Stimulated activated CD4-positive, alpha-beta T cell treated with anti-CD3 and anti-CD28 coated beads, Interleukin-15, amount 100 ng/mL, for 24 hours (primary cell): ENCODE data around the gene LAD1.

Experiments
- DNase-seq: peaks from one replicate; pipeline ENCODE4 v3.0.0-alpha.2; 2020

The LAD1 gene

DNA sequence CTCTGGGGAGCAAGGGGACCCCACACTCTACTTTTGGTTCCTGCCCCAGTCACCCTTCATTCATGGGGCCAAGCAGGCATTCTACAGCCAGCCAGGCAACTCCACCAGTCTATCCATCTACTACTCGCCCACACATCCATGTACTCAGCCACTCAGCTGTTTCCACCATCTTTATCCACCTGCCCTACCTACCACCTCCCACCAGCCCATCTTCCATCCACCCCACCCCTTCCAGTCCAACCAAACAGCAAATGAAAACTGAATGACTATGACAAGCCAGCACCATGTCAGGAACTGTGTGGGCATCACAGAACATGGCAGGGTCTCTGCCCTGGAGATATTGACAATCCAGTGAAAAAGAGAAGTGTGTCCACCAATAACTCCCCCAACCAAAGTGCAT is 7.9 kb downstream of the LAD1 start:
- DNase-seq, result no peak

DNA sequence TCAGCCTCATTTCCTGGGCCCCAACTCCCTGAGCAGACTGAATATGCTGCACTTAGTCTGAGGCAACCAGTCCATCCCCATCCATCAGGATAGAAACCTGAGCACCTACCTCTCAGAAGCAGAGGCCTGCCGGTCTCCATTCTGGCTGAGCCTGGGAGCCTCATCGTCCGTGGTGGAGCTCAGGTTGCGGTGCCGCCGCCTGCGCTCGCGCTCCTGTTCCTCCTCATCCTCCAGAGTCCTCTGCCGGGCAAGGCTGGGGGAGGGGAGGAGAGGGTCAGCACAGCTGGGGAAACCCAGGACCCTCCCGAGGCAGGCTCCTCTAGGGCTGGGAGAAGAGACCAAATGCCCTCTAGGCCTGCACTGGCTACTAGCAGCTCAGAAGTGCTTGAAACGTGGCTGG is 10.1 kb downstream of the LAD1 start:
- DNase-seq, result no peak

DNA sequence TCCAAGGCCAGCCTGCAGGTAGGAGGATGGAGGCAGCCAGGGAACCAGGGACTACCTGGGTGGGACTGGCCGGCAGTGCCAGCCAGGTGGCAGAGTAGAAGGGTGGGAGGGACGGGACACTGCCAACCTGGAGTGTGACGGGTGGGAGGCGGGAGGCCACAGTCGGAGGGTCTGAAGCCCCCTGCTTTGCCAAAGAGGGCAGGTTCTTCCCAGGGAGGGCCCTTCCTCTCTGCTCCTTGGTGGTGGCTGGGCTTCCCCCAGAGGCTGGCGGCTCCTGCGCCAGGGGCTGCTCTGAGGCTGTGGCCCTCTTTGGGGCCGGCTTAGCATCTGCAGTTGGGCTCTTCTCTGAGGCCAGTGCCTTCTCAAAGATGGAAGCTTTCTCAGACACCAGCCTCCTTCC is 12.9 kb downstream of the LAD1 start:
- DNase-seq, result no peak

DNA sequence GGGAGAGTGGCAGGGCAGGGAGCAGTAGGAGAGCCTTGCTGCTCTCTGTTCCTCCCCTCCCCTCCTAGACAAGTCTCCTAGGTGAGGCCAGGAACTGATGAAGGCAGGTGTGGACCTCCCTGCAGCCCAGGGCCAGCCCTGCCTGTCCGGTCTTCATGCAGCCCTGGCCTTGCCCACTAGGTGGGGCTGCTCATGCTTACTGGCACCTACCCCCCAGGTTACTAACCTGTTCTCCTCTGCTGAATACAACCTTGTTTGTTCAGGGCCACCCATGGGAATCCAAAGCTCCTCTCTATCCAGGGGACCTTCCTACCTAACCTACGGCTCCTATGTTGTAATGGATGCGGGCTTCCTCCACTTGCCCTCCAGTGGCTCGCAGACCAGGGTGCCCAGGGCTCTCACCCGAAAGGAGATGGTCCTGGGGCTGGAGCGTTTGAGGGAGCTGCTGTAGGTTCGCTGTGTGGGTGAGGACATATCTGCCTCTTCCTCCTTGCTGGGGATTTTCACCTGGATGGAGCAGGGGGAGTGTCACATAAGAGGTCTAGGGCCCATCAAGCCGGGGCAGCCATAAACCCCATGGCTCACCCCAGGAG is 13.7 kb downstream of the LAD1 start:
- DNase-seq, result peak; percentile 68

DNA sequence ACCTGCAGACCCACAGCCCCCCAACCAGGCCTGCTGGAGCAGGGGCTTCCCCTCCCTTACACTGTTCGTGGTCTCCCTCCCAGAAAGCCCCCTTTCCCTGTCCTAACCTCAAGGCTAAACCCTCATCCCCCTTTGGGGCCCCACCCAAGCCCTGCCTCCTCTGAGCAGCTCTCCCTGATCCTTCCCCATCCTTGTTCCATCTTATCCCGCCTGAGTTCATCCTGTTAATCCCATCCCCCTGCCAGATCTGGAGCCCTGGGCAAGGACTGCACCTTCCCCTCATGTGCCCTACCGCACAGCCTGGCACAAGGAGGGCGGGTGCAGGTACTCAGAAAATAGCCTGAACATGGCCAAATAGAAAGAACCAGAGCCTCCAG is 14.7 kb downstream of the LAD1 start:
- no peak for DNase-seq

DNA sequence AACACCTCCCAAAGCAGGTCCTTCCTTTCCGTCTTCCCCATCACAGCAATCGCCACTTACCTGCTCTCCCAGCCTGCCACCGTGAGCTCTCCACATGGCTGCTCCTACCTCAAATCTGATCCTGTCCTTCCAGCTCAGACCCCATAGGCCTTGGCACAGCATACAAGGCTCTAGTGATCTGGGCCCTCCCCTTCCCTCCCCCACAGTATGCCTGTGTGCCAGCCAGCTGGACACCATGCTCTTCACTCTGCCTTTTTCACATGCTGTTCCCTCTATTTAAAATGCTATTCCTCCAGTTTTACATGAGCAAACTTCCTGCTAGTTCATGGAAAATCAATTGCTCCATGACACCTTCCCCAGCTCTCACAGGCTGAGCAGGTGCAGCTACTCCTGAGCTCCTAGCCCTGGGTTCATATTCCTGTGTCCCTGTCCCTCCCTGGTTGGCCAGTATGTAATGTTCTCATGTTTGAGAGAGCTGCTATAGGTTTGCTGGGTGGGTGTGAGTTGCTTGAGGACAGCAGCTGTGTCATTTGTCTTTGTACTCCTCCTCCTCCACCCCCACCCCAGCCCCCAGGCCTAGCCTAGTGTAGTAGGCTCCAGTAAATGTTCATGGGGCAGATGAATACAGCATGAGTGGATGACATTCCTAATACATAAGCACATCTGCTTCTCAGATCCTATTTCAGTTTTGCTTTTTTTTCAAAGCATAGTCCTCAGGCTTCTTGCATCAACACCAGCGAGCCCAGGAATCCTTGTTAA is 15.3 kb downstream of the LAD1 start:
- DNase-seq, result no peak

DNA sequence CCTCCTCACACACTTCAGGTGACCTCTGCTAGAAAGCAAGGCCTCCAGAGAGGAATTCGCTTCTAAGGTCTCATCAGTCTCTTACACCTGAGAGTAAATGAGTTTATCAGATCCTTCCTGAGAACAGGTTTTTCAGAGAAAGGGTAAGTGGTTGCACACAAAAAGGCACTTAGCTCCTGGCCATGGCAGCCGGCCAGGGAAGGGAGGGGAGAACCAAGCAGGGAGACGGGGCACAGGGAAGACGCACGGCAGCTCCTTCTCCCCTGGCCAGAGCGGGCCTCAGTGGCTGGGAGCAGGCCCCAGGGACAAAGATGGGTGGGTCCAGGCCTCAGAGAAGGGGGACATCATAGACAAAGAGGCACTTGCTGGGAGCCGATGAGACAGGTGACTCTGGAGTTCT is 18.0 kb downstream of the LAD1 start:
- DNase-seq, result no peak

DNA sequence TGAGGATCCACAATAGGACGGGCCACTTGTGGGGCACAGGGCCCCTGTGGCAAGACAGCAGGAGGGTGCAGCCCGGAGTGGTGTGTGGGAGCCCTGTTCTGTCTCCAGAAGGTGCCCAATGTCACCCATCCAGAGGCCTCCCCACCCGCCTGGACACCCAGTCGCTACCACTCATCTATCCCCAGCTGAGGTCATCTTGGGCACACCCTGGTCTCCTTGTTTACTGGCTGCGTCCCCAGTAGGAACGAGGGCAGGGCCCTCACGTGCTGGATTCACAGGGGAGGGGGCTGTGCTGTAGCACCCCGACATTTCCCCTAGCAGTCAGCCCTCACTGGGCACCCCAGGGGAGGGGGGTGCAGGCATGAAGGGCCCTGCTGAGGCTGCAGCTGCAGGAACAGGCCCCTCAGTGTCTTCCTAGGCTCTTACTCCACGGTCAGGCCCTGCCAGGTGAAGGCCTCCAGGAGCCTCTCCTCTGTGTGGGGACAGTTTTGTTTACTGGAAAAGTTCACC is 19.3 kb downstream of the LAD1 start:
- DNase-seq, result no peak

DNA sequence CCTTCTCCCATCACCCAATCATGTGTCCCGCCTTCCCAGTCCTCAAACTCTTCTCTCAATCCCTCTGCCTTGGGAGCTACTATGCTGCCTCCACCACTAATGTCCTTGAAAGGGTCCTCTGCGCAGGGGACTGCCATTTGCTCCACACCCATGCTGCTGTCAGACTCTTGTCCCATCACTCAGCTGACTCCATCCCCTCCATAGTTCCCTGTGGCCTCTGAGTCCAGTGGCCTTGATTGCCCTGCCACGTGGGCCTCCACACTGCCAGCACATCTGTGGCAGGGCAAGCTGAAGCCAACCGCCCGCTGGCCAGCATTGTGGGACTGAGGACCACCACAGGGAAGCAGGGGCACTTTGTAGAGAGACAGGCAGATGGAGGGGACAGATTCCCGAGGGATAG is 20.3 kb downstream of the LAD1 start:
- no peak for DNase-seq

DNA sequence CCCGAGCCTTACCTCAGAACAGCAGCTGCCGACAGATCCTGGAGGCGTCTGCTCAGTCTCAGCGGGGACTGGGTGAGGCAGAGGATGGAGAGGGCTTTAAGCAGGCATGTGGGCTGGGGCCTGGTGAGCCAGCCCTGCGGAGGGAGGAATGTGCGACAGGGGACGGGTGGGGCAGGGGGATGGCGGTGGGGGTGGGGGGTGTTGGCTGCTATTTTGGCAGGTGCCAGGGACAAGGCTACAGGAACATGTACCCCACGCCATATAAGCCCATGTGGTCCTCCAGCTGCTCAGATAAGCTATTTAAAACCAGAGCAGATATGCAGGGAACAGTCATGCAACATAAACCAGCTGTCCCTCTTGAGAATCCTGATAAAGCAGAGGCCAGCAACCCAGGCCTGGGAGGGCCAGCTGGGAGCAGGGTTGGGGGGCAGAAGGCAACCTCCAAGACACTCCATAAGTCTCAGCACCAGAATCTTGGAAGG is 21.5 kb downstream of the LAD1 start, which contains the start of gene TNNT2:
Gene TNNT2, minus strand, starts transcription at position 70 of the 482 bp plus-strand sequence. CDS start 4,426 bp downstream, outside the sequence.
- DNase-seq, result no peak

DNA sequence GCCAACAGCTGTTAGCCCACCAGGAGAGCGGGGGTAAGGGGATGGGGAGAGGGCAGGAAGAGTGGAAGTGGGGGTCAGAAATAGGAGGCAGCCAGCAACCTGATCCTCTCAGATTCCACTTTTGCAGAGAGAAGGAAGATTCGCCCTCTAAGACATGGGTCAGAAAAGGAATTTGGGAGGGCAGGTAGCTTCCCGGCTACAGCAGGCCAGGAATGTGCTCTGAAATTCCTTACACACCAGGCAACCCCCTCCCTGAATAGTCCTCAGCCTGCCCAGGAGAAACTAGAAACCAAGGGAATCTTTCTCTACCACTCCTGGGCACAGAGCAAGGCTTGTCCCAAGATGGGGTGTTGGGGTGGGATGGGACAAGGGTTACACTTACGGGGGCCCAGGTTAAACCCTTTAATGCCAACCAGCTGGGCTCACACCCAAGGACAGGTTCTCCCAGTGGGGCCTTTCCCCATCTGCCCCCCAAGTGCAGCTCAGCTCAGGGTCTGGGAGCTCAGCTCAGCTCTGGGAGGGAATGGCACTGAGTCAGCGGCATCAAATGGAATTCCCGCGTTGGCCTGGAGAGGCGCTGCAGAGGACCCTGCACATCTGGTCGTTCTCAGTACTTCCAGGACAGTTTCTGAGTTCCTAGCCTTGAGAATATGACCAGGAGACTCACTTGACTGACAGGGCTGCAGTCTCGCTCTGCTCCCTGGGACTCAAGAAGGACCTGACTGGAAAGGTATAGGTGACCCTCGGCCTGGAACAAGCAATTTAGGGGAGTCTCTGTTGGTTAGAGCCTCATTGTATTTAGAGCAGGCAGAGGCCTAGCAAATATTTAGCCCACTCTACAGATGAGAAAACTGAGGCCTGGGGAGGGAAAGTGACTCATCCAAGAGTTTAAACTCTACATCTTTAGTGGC is 22.4 kb downstream of the LAD1 start:
- peak; percentile 27 for DNase-seq

DNA sequence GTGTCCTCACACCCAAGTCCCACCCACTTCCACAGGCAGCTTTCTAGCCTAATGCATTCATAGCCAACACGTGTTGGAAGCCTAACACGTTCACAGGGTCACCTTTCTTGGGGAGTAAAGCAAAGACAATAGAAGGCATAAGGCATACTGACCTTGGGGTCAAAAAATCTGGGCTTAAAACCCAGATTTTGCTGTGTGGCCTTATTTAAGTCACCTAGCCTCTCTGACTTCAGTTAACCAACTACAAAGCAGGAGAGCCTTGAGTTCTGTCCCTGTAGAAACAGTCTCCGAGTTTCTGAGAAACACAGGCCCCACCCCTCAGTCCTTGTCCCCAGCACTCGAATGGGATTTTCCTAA is 23.0 kb downstream of the LAD1 start:
- no peak for DNase-seq

DNA sequence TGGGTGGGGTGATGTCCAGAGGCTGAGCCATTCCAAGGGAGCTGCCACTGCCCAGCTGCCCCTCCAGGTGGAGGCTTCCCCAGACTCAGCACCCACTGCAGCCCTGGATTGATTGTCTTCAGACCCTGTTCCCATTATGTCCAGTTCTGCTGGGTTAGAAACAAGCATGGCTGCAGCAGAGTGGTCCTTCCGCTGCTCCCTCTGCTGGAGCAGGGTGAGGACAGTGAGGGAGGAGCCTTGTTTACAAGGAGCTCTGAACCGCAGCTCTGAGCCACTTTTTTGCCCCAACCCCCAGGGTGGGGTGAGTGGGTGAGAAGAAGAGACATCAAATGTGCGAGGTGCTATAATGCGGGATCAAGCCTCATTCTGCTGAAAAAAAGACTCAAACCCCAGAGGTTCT is 24.0 kb downstream of the LAD1 start:
- DNase-seq, result no peak

DNA sequence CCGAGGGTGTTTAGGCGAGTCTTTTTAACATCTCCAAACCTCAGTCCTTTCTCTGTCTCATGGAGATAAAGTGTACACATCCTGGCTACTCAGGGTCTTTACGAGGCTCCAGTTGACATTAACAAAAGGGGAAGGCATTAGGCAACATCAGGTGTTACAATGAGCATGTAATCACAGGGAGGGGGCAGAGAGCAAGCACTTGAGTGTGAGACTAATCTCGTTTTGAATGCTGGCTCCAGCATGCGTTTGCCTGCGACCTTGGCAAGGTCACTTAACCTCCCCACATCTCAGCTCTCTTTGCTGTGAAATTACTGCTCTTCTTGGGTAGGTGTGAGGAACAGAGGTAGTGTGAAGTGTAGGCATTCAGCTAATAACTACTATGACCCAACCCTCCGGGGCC is 24.8 kb downstream of the LAD1 start:
- no peak for DNase-seq

DNA sequence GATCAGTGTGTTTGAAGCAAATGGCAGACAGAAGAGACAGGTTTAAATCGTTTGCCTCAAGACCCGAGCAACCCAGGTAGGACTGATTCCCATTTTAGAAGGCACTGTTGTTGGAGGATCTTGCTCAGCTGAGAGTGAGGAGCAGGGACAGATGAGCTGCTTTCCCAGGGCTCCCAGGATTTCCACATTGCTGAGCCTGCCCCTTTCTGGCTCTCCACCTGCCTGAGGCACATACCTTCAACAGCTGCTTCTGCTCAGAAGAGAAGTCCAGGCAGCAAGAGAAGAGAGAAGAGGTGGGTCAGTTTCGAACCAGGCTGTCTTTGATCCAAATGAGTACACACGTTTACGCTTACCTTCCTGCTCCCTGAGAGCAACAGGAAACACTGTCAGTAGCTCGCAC is 27.3 kb downstream of the LAD1 start:
- DNase-seq, result no peak

DNA sequence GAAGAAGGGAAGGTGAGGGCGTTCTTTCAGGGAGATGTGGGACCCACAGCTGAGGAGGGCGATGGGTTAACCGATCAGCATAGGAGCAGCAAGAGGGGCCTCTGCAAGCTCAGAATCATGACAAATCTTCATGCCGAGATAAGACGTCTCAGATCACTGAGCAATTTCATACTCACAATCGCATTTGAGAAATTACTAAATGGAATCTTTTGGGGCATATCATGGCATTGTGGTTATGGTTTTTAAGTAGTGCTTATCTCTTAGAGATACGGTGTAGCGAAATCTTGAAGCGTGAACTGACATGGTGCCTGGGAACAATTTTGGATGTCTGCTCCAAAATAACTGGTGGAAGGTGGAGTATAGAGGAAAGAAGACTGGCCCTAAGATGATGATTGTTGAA is 27.8 kb downstream of the LAD1 start:
- DNase-seq, result no peak

DNA sequence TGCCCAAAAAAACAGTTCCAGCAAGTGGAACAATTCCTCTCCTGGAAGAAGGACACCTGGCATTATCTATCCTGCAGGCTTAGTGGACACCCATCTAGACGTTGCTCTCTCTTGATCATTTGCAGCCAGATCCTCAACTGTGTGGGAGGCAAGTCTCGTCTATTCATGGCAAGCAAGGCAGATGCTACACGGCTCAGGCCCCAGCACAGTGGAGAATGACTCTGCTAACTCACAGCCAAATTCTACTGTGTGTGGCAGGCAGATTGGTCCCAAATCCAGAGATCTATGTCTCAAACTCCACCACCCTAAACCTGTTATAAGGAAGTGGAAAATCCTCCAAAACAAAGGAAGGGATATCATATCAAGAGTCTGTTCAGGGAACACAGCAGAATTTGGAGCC is 28.6 kb downstream of the LAD1 start:
- no peak for DNase-seq

DNA sequence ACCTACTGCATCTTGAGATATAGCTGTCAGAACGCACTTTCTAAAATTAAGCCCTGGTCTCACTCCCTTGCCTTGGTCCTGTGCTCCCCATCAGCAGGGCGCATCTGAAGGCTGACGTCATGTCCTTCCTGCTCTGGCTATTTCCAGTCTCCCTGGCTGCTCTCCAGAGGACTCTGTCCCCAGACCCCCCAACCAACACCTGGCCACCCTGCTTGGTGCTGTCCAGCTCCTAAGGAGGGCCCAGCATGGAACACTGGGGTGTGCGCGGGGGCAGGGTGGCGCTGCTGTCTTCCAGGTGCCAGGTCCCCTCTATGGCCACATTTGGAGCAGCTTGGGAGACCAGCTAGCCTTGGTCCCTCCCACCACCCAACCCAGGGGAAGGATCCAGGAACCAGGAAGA is 29.9 kb downstream of the LAD1 start:
- DNase-seq, result no peak

DNA sequence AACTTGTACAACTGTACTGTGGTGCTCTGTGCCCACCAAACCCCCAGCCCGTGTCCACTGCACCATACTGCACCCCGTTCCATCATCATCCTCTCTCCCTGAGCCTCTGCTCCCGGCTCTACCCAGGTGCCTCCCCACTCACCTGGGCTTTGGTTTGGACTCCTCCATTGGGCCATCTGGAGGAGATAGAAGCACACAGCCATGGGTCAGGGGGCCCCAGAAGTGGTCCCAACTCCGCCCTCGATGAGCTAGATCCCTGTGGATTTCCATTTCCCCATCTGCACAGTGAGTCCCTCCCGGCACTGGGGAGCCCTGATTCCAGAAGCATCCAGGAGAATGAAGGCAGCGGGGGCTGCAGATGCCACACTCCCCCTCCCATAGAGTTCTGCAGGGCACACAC is 32.4 kb downstream of the LAD1 start:
- DNase-seq, result no peak

DNA sequence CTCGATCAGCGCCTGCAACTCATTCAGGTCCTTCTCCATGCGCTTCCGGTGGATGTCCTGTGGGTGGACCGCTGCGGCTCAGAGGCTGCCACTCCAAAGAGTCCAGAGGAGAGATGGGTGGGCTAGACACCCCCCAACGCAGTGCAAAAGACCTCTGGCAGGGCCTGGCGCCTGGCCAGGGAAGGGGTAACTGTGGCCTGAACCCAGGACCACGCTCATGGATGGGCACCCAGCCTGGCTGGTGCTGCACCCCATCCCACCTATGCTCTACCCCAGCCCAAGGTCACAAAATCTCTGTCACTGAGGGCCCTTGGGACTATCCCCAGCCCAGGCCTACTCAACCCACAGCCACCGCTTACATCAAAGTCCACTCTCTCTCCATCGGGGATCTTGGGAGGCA is 33.9 kb downstream of the LAD1 start:
- DNase-seq, result no peak

DNA sequence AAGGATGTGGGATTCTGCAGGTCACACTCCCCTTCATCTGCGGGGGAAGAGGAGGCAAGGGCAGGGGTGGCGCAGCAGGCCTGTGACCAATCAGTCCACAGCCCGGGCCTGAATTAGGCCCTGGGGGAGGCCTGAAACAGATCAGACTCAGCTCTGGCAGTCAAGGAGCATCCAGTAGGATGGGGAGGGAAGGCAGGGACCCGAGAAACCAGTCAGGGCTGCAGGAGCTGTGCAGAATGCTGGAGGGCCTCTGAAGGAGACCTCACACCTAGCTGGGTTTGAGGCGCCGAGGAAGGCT is 34.4 kb downstream of the LAD1 start:
- no peak for DNase-seq

DNA sequence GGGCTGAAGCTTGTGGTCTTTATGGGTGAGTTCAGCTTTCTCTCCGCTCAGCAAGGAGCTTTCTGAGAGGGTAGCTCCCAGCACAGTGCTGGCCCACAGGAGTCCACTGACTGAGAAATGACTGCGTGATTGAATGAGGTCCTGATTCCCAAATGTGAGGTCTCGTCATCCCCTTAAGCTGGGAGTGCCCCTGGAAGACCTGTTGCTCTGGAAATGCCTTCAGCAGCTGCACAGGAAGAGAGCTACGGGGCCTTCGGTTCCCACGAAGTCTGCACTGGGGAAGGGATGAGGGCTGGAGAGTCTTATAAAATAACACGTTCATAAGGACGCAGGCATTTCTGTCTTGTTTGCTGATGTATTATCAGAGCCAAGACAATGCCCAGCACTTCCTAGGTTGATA is 35.7 kb downstream of the LAD1 start:
- DNase-seq, result no peak

DNA sequence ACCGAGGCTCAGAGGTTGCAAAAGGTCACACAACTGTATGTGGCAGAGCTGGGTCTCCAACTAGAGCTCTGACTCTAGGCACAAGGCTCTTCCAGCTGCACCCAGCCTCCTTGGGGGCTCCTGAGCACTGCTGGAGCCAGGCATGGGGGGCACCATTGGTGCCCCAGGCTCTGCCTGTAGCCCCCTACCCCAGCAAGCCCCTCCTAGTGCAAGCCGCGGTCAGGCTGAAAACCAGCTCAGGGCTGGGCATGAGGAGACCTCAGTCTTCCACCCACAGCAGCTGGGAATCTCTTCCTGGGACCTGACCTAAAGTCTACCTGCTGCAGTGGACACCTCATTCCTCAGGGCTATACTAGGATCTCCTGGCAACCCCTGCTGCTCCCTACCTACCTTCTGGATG is 36.2 kb downstream of the LAD1 start:
- DNase-seq, result no peak
